Mesendoderm (in vitro differentiated cells): ENCODE data around the gene BSX.

Experiments
- DNase-seq: peaks from one replicate; pipeline ENCODE4 v3.0.0; 2013
- H2AK5ac ChIP-seq: 2 replicates; pipeline ENCODE4 v1.6.1; 2013; ENCODE audit warnings: low read length, inconsistent platforms
- H2BK120ac ChIP-seq: 2 replicates; pipeline ENCODE4 v1.6.1; 2013; ENCODE audit warnings: low read depth, mild to moderate bottlenecking, low read length, moderate library complexity, mixed read lengths
- H2BK15ac ChIP-seq: replicated peaks from 2 replicates; pipeline ENCODE4 v1.6.1; 2013; ENCODE audit warnings: low read depth, mild to moderate bottlenecking, moderate library complexity
- H2BK5ac ChIP-seq: 2 replicates; pipeline ENCODE4 v1.6.1; 2013; ENCODE audit warnings: low read length, inconsistent platforms
- H3K18ac ChIP-seq: 2 replicates; pipeline ENCODE4 v1.6.1; 2013; ENCODE audit warnings: mild to moderate bottlenecking, low read length, mixed read lengths
- H3K23ac ChIP-seq: one replicate; pipeline ENCODE4 v1.6.1; 2013; ENCODE audit warnings: low read length
- H3K27ac ChIP-seq: 2 replicates; pipeline ENCODE4 v1.5.1; 2013; ENCODE audit warnings: low read depth, mild to moderate bottlenecking, inconsistent platforms, low read length, moderate library complexity
- H3K27me3 ChIP-seq: 2 replicates; pipeline ENCODE4 v1.6.1; 2013; ENCODE audit warnings: low read length, control low read depth, mild to moderate bottlenecking, inconsistent platforms; ENCODE audit not compliant: insufficient read depth, poor library complexity
- H3K36me3 ChIP-seq: 2 replicates; pipeline ENCODE4 v1.6.1; 2013; ENCODE audit warnings: low read length, inconsistent platforms; ENCODE audit not compliant: control insufficient read depth, insufficient read depth
- H3K4ac ChIP-seq: one replicate; pipeline ENCODE4 v1.6.1; 2013; ENCODE audit warnings: low read depth, mild to moderate bottlenecking, low read length, moderate library complexity
- H3K4me1 ChIP-seq: 2 replicates; pipeline ENCODE4 v1.6.1; 2013; ENCODE audit warnings: low read depth, low read length, inconsistent platforms; ENCODE audit not compliant: control insufficient read depth
- H3K4me2 ChIP-seq: 2 replicates; pipeline ENCODE4 v1.6.1; 2013; ENCODE audit warnings: low read length
- H3K4me3 ChIP-seq: 2 replicates; pipeline ENCODE4 v1.5.1; 2013; ENCODE audit warnings: mild to moderate bottlenecking, low read length
- H3K56ac ChIP-seq: one replicate; pipeline ENCODE4 v1.6.1; 2013; ENCODE audit warnings: low read length
- H3K79me1 ChIP-seq: 2 replicates; pipeline ENCODE4 v1.6.1; 2013; ENCODE audit warnings: low read length, inconsistent platforms
- H3K79me2 ChIP-seq: 2 replicates; pipeline ENCODE4 v1.6.1; 2013; ENCODE audit warnings: mild to moderate bottlenecking, low read length; ENCODE audit not compliant: control insufficient read depth, insufficient read depth
- H3K9ac ChIP-seq: 2 replicates; pipeline ENCODE4 v1.6.1; 2013; ENCODE audit warnings: low read length, inconsistent platforms
- H4K5ac ChIP-seq: one replicate; pipeline ENCODE4 v1.6.1; 2013; ENCODE audit warnings: low read length
- H4K8ac ChIP-seq: one replicate; pipeline ENCODE4 v1.6.1; 2013; ENCODE audit warnings: low read depth, mild to moderate bottlenecking, control low read depth, low read length, moderate library complexity
- WGBS: extraction: QIAGEN DNeasy Blood & Tissue Kit; methylation state at CpG from one replicate; pipeline ENCODE4 v1.1.7; 2013; ENCODE audit warnings: low lambda C conversion rate, missing lambda C conversion rate; ENCODE audit not compliant: insufficient coverage; ENCODE audit errors: extremely low coverage; 5-methylcytosine and 5-hydroxymethylcytosine counted together

BSX gene

GRCh38 chr11:123006860-123007542 is 25.4 kb upstream of the BSX start:
- no peak overlapping the region for H3K18ac ChIP-seq
- H3K36me3 ChIP-seq, result no peaks in the 10 kb centered on the region
- H3K4me2 ChIP-seq, result no peak overlapping the region
- no peaks in the 10 kb centered on the region for H3K4me1 ChIP-seq
- no peak overlapping the region for H4K5ac ChIP-seq
- no peaks in the 10 kb centered on the region for H3K79me2 ChIP-seq
- H2AK5ac ChIP-seq, result no peak overlapping the region
- no peak overlapping the region for H2BK120ac ChIP-seq
- H3K27me3 ChIP-seq, result no peaks in the 10 kb centered on the region
- H3K9ac ChIP-seq, result no peak overlapping the region
- H3K27ac ChIP-seq, result no peak overlapping the region
- DNase-seq, result peak; percentile 68
- WGBS, result no CpG with 5 or more reads among the region's 5 CpGs
- no peaks in the 10 kb centered on the region for H3K79me1 ChIP-seq
- H2BK15ac ChIP-seq, result no peak overlapping the region
- no peak overlapping the region for H3K4me3 ChIP-seq
- H2BK5ac ChIP-seq, result no peak overlapping the region
- H3K23ac ChIP-seq, result no peak overlapping the region
- no peak overlapping the region for H3K56ac ChIP-seq
- H4K8ac ChIP-seq, result no peak overlapping the region
- H3K4ac ChIP-seq, result no peak overlapping the region

- H3K9ac ChIP-seq, result no peak overlapping the region
- no peak overlapping the region for H2AK5ac ChIP-seq
- H2BK120ac ChIP-seq, result no peak overlapping the region
- no peaks in the 10 kb centered on the region for H3K27me3 ChIP-seq
- H3K27ac ChIP-seq, result no peak overlapping the region
- peaks cover 7% of the 10 kb centered on the region for H3K4me1 ChIP-seq
- no peak overlapping the region for H4K5ac ChIP-seq
- no peak overlapping the region for H3K23ac ChIP-seq
- no peak overlapping the region for H2BK5ac ChIP-seq
- WGBS, result no CpG with 5 or more reads among the region's 5 CpGs
- H3K36me3 ChIP-seq, result no peaks in the 10 kb centered on the region
- H3K4ac ChIP-seq, result no peak overlapping the region
- H4K8ac ChIP-seq, result no peak overlapping the region
- H3K18ac ChIP-seq, result no peak overlapping the region
- H2BK15ac ChIP-seq, result no peak overlapping the region
- H3K79me1 ChIP-seq, result no peaks in the 10 kb centered on the region
- no peak overlapping the region for H3K4me3 ChIP-seq
- H3K79me2 ChIP-seq, result no peaks in the 10 kb centered on the region
- no peak overlapping the region for H3K4me2 ChIP-seq
- no peak overlapping the region for H3K56ac ChIP-seq
- no peak for DNase-seq
Observed at GRCh38 chr11:123000721-123001120, 19.1 kb upstream of the BSX start.

GRCh38 chr11:122998727-122999366 is 17.2 kb upstream of the BSX start:
- H3K79me2 ChIP-seq, result no peaks in the 10 kb centered on the region
- H3K23ac ChIP-seq, result no peak overlapping the region
- no peak overlapping the region for H2BK15ac ChIP-seq
- H3K4me1 ChIP-seq, result peaks cover 7% of the 10 kb centered on the region
- H3K27ac ChIP-seq, result no peak overlapping the region
- H3K18ac ChIP-seq, result no peak overlapping the region
- H4K8ac ChIP-seq, result no peak overlapping the region
- no peaks in the 10 kb centered on the region for H3K79me1 ChIP-seq
- no peak overlapping the region for H2AK5ac ChIP-seq
- H3K4ac ChIP-seq, result no peak overlapping the region
- peak overlapping the region; percentile 5 for H3K56ac ChIP-seq
- no peak overlapping the region for H3K9ac ChIP-seq
- H4K5ac ChIP-seq, result peak overlapping the region; percentile 44
- no CpG with 5 or more reads among the region's 14 CpGs for WGBS
- no peaks in the 10 kb centered on the region for H3K36me3 ChIP-seq
- H2BK5ac ChIP-seq, result no peak overlapping the region
- DNase-seq, result peak; percentile 46
- H3K4me2 ChIP-seq, result no peak overlapping the region
- no peak overlapping the region for H3K4me3 ChIP-seq
- no peaks in the 10 kb centered on the region for H3K27me3 ChIP-seq
- no peak overlapping the region for H2BK120ac ChIP-seq

- Histone ChIP-seq H3K79me1 (no peaks in the 10 kb centered on the region), H3K23ac (no peak overlapping the region), H4K5ac (no peak overlapping the region), H2BK120ac (no peak overlapping the region), H3K4me2 (no peak overlapping the region), H3K4me1 (peaks cover 7% of the 10 kb centered on the region), H3K79me2 (no peaks in the 10 kb centered on the region), H3K18ac (no peak overlapping the region), H4K8ac (no peak overlapping the region), H3K27me3 (no peaks in the 10 kb centered on the region), H3K9ac (no peak overlapping the region), H3K56ac (no peak overlapping the region), H3K36me3 (no peaks in the 10 kb centered on the region), H3K4me3 (no peak overlapping the region), H2BK5ac (no peak overlapping the region), H2BK15ac (no peak overlapping the region), H3K27ac (no peak overlapping the region), H3K4ac (no peak overlapping the region), H2AK5ac (no peak overlapping the region)
- DNase-seq, result peak; percentile 73
- WGBS, result no CpG with 5 or more reads among the region's 3 CpGs
Observed at GRCh38 chr11:122995526-122995925, 13.9 kb upstream of the BSX start.

- no peaks in the 10 kb centered on the region for H3K79me1 ChIP-seq
- peak overlapping the region; percentile 42 for H3K4me2 ChIP-seq
- peak; percentile 59 for DNase-seq
- H4K8ac ChIP-seq, result no peak overlapping the region
- no CpG with 5 or more reads among the region's 59 CpGs for WGBS
- no peaks in the 10 kb centered on the region for H3K36me3 ChIP-seq
- H3K23ac ChIP-seq, result no peak overlapping the region
- no peaks in the 10 kb centered on the region for H3K4me1 ChIP-seq
- H2BK5ac ChIP-seq, result no peak overlapping the region
- H2AK5ac ChIP-seq, result no peak overlapping the region
- no peak overlapping the region for H3K27ac ChIP-seq
- H3K9ac ChIP-seq, result peak overlapping the region; percentile 64
- peak overlapping the region; percentile 71 for H3K56ac ChIP-seq
- no peak overlapping the region for H3K4ac ChIP-seq
- no peak overlapping the region for H2BK15ac ChIP-seq
- H3K79me2 ChIP-seq, result no peaks in the 10 kb centered on the region
- H3K27me3 ChIP-seq, result peaks cover 39% of the 10 kb centered on the region
- H3K4me3 ChIP-seq, result peak overlapping the region; percentile 50
- peak overlapping the region; percentile 7 for H3K18ac ChIP-seq
- H2BK120ac ChIP-seq, result no peak overlapping the region
- H4K5ac ChIP-seq, result no peak overlapping the region
Observed at GRCh38 chr11:122984186-122985011, 2.8 kb upstream of the BSX start.
